Activated CD8-positive, alpha-beta memory T cell treated with anti-CD3 and anti-CD28 coated beads for 24 hours (primary cell): ENCODE data around the gene FAM229B.
"Not testable (repeated sequence)": the region's sequence is repeated elsewhere in the genome, so short reads cannot be mapped to it uniquely, and the experiment has no call there.

Experiments
- DNase-seq: peaks from one replicate; pipeline ENCODE4 v3.0.0-alpha.2; 2020

FAM229B gene

GRCh38 chr6:112087136-112087911 lies at the start of gene FAM229B, which contains the start of gene TUBE1:
Gene FAM229B (plus strand): TSS chr6:112087591. CDS start chr6:112099284, 11,693 bp downstream.
Gene TUBE1 (minus strand): TSS chr6:112087482. CDS start chr6:112087434, 48 bp downstream.
- DNase-seq, result peak; percentile 91

- DNase-seq, result no peak
These were observed 49.6 kb upstream of the FAM229B start for GRCh38 chr6:112037783-112038216.

GRCh38 chr6:112038268-112038667 lies 49.1 kb upstream of the FAM229B start:
- DNase-seq, result no peak

- no peak for DNase-seq
These were observed 48.5 kb upstream of the FAM229B start for GRCh38 chr6:112038756-112039430.

GRCh38 chr6:112039431-112039770 lies 48.0 kb upstream of the FAM229B start:
- peak; percentile 37 for DNase-seq

GRCh38 chr6:112040956-112041355 lies 46.4 kb upstream of the FAM229B start:
- DNase-seq, result no peak

DNA sequence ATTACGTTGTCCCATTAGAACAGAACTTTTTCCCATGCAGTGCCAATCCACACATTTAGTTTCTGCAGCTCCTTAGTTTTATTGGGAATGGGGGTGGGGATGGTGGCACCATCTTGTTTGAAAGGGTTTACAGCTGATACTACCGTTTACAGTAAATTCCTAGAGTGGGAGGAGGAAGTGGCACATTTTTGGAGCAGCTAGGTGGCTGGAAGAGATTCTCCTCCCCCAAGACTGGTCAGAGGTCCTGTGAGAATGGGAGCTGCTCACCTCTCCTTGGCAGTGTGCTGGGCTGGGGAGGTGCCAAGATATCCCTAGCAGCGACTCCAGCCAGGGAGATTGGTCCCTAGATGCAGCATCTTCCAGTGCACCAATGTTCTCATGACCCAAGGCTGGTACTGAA lies 45.9 kb upstream of the FAM229B start:
- DNase-seq, result peak; percentile 48

DNA sequence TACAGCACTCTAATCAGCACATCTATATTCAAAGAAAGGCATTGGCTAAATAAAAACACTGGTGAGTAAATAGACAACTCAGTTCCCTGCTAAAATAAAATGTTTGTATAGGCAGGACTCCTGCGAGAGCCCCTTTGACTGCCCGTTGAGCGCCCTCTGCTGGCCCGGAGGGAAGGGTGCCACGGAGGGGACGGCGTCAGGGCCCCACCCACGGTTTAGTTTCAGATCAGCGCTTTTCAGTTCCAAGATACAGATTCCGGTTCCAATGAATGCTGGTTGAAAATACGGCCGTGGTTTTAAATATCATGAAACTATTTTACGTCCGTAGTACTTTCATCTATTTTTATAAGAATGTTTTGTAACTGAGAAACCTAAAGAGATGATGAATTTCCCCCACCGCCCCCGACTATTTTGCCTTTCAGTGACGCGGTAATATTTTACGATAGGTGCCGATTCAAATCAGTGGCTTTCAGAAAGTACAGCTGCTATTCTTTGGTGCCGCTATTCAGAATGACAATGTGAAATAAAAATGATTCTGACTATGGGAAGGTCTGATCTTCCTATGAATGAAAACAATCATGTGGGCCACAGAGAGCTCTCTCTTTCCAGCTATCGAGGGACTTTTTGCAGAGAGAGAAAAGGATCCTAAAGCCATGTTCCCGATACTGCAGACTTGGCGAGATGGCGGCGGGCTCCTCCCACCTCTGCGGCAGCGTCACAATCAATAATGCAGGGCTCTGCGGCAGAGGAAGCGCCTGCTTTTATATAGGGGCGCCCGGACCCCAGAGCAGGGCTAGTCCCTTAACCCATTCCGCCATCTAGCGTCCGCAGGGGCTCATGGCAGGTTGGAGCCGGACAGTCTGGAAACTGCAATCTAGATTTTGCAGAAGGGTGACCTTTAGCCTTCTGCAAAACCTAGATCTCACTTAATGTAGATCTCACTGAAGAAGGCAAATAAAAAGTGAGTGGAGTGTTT lies 44.1 kb upstream of the FAM229B start:
- DNase-seq, result peak; percentile 95

GRCh38 chr6:112044196-112044595 lies 43.2 kb upstream of the FAM229B start:
- no peak for DNase-seq

- DNase-seq, result peak; percentile 41
These were observed 42.5 kb upstream of the FAM229B start for GRCh38 chr6:112044856-112045255.

GRCh38 chr6:112047523-112047922 lies 39.9 kb upstream of the FAM229B start:
- peak; percentile 41 for DNase-seq

DNA sequence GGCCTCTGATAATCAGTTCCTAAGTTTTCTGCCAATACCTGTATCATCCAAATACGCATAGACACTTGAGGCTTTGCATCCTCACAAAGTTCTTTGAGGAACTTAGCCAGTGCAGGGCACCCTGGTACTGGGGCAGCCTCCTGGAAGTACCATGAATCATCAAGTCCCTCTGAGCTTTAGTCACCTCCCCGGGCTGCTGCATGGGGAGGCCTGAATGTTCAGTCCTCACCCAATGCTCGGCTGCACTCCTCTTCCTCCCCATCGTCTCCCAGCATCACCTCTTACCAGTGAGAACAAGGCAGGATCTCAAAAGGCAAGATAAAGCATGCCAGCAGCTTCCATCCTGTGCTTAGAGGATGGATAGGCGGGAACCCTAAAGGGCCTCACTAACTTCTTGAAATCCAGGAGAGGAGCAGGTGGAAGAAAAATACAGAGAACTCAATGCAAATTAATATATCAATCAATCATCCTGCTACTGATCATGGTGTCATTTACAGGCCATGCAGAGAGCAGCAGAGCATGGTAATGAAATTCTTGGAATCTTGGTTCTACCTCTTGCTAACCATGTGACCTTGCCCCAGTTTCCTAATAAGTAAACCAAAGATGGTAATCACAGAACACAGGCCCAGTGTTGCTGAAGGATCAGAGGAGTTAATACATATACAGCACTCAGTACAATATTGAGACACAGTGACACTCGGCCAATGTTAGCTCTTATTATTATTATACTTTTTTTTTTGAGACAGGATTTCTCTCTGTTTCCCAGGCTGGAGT lies 38.2 kb upstream of the FAM229B start:
- no peak for DNase-seq

DNA sequence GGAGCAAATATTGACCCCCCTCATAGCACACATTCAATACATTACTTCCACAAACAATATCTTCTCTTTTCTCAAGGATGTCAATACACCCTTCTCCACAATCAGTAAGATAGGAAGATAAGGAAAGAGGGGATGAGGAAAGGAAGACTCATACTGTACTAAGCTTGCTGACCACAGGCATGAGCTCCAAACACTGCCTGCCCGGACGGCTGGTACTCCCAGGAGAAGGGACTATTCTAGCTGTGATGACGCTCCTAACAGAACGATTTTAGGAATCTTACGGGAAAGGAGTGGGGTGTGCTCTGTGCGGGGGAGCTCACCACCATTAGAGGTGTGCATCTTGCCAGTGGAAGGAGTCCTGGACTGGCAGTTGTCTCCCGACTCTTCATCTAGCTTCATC lies 37.4 kb upstream of the FAM229B start:
- no peak for DNase-seq

- no peak for DNase-seq
These were observed 37.0 kb upstream of the FAM229B start for GRCh38 chr6:112050429-112050828.

GRCh38 chr6:112051251-112051740 lies 36.1 kb upstream of the FAM229B start:
- DNase-seq, result not testable (repeated sequence)

DNA sequence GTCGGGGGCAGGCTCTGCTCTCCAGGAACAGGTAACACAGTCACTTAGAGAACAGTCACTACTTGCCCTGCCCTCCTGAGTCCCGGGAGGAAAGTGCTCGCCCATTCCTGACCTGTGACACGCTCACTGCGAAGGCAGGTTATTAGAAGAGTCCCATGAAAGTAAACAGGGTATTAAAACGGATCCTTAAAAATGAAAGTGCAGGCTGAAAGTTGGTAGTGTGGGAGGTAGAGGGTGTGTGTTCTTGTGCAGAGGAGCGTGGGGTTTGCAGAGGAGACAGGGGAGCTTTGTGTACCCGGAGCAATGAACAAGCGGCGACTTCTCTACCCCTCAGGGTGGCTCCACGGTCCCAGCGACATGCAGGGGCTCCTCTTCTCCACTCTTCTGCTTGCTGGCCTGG lies 33.4 kb upstream of the FAM229B start, which contains the start of gene CCN6:
TSS of gene CCN6 (plus strand) at position 104 of the 400 bp plus-strand sequence. CDS start at position 358, 254 bp downstream.
- no peak for DNase-seq

DNA sequence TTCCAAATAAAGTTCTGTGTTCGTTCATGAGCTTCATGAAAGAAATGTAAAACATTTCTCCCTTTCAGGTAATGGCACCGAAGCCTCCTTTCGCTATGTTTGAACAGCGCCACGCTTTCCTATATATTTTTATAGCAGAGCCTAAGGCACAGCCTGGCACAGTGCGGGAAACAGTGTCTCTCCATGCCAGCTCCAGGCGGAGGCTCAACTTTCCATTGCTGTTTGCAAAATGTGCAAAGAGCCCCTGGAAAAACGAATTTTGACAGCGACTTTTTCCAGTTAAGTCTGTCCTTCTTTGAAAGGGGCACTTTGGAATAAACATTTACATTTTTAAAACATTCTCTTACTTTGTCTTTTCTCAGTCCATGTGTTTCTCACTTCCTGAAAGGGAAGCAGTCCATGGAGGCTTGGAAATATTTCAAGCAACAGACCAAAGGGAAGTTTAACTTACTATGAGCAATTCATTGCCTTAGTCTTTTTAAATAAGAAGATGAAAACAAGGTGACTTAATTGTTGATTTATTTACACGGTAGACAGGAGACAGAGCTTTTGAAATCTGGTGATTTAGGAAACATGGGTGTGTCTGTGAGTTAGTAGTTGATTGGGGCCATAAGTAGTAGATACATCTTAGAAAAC lies 32.7 kb upstream of the FAM229B start:
- no peak for DNase-seq

- DNase-seq, result no peak
These were observed 29.0 kb upstream of the FAM229B start for GRCh38 chr6:112058243-112059032.

GRCh38 chr6:112061605-112062004 lies 25.8 kb upstream of the FAM229B start:
- DNase-seq, result no peak

DNA sequence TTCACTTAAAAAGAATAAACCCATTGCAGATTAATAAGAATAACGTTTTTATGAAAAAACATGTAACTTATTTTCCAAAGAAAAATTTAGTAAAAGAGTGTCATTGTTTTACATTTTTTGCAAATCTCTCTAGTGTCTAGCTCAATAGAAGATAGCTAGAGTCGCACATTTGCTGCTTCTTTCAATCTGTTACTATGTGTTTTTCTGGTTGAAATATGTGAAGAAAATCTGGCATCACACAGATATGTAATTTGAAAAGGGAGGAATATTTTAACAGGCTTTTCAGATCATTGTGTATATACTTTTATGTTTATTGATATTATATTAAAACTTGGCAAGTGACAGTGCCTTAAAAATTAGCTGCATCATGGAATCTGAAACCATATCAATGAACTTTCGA lies 24.4 kb upstream of the FAM229B start:
- DNase-seq, result no peak
